Lung microvascular endothelial cell (primary cell): ENCODE results near the gene OR1M1. TPM values are rescaled to one million over a fixed set of nuclear protein-coding genes. Genes with fewer than 3 reads are reported as not detected.

Experiments used
- DNase-seq, 2 donors: peaks; one replicate each; pipeline versions ENCODE4 v3.0.0 to v3.0.0-alpha.2; 2010; ENCODE audit warnings: low read depth in 2 of 2
- total RNA-seq: library from RNA; depleted of rRNA; stranded (reverse); fragments of >200 nt; gene quantifications from 2 replicates; pipeline ENCODE4 v1.2.1, GENCODE V29; 2014

OR1M1 gene
- total RNA-seq, 1 donor from 2014 or later = not detected

GRCh38 chr19:9075064-9075949, 11.6 kb upstream of the OR1M1 start:
- peak; percentile 17 to 98 for DNase-seq

- no peak for DNase-seq
These were observed 10.0 kb upstream of the OR1M1 start for GRCh38 chr19:9076901-9077300.

- no peak for DNase-seq
These were observed 8.2 kb upstream of the OR1M1 start for GRCh38 chr19:9078651-9079050.

GRCh38 chr19:9107375-9107774, 20.5 kb downstream of the OR1M1 start, which contains the start of gene OR7G2:
Gene OR7G2 (minus strand): TSS chr19:9107475. CDS start chr19:9103243, 4,232 bp downstream.
- DNase-seq = no peak

- DNase-seq = no peak
These were observed 23.1 kb downstream of the OR1M1 start for GRCh38 chr19:9109959-9110358.

- no peak for DNase-seq
These were observed 28.5 kb downstream of the OR1M1 start, which contains the start of gene OR7G1 for GRCh38 chr19:9115307-9115813. Gene OR7G1 (minus strand): TSS chr19:9115763. CDS start chr19:9115763, 0 bp downstream.

- DNase-seq = no peak
These were observed 29.7 kb downstream of the OR1M1 start for GRCh38 chr19:9116547-9116946.

- no peak for DNase-seq
These were observed 40.1 kb downstream of the OR1M1 start, which contains the start of gene OR7G3 for GRCh38 chr19:9126900-9127405. Gene OR7G3 (minus strand): TSS chr19:9126950. CDS start chr19:9126950, 0 bp downstream.

- peak in 1 of 2 donors; percentile 96 for DNase-seq
These were observed 41.3 kb downstream of the OR1M1 start for GRCh38 chr19:9128171-9128570.

- DNase-seq = no peak
These were observed 44.1 kb downstream of the OR1M1 start for GRCh38 chr19:9130965-9131364.

- peak in 1 of 2 donors; percentile 48 for DNase-seq
These were observed 45.6 kb downstream of the OR1M1 start for GRCh38 chr19:9132422-9132821.

GRCh38 chr19:9139609-9140158, 52.8 kb downstream of the OR1M1 start:
- DNase-seq = peak in 1 of 2 donors; percentile 2

GRCh38 chr19:9140159-9140874, 53.5 kb downstream of the OR1M1 start, which contains the start of gene ZNF317:
Gene ZNF317 (plus strand): TSS chr19:9140397. CDS start chr19:9156017, 15,620 bp downstream.
- peak; percentile 92 to 93 for DNase-seq

- DNase-seq = peak in 1 of 2 donors; percentile 11
These were observed 58.1 kb downstream of the OR1M1 start for GRCh38 chr19:9144920-9145319.

Other genes with a start within 250 kb of the OR1M1 start
- under 0.01 TPM in 1 of 2 replicates, not detected in the other for gene MUC16, start 76.7 kb upstream of the OR1M1 start, total RNA-seq
- not detected in 2 replicates for gene OR7G2, start 20.4 kb downstream of the OR1M1 start, total RNA-seq
- not detected in 2 replicates for gene OR7G1, start 28.7 kb downstream of the OR1M1 start, total RNA-seq
- not detected in 2 replicates for gene OR7G3, start 39.9 kb downstream of the OR1M1 start, total RNA-seq
- gene ZNF317, start 53.3 kb downstream of the OR1M1 start, total RNA-seq = 7.4 and 12.3 TPM in 2 replicates
- under 0.01 TPM in 1 of 2 replicates, not detected in the other for gene OR7D2, start 91.9 kb downstream of the OR1M1 start, total RNA-seq
- not detected in 2 replicates for gene OR7D4, start 132.5 kb downstream of the OR1M1 start, total RNA-seq
- gene OR7E24, start 163.9 kb downstream of the OR1M1 start, total RNA-seq = not detected in 2 replicates
- 3.9 and 5.6 TPM in 2 replicates for gene ZNF699, start 222.8 kb downstream of the OR1M1 start, total RNA-seq
- 7.4 and 8.3 TPM in 2 replicates for gene ZNF559, start 237.1 kb downstream of the OR1M1 start, total RNA-seq